22Rv1 (cell line): ENCODE data around the gene CORO2B.
"Not testable (repeated sequence)": the region's sequence is repeated elsewhere in the genome, so short reads cannot be mapped to it uniquely, and the experiment has no call there.

Experiments
- H3K27ac ChIP-seq: fragments of 450-650 bp; 2 replicates; pipeline ENCODE4 v1.5.1; 2017
- CTCF ChIP-seq: fragments of 450-650 bp; IDR thresholded peaks from 2 replicates; pipeline ENCODE4 v1.5.1; 2017; ENCODE audit warnings: mild to moderate bottlenecking
- ZFX ChIP-seq: fragments of 450-650 bp; IDR thresholded peaks from 2 replicates; pipeline ENCODE4 v1.6.1; 2017; ENCODE audit warnings: antibody characterized with exemption, borderline replicate concordance

Gene CORO2B

GRCh38 chr15:68755731-68756130, 176.9 kb downstream of the CORO2B start:
- H3K27ac ChIP-seq = no peak overlapping the region
- TF ChIP-seq CTCF = no peak

- not testable (repeated sequence) for H3K27ac ChIP-seq
Observed at GRCh38 chr15:68759982-68760579, 181.3 kb downstream of the CORO2B start.

GRCh38 chr15:68763063-68763462, 184.3 kb downstream of the CORO2B start:
- TF ChIP-seq ZFX (no peak), CTCF (no peak)
- H3K27ac ChIP-seq = no peak overlapping the region

GRCh38 chr15:68764090-68764489, 185.3 kb downstream of the CORO2B start:
- H3K27ac ChIP-seq = no peak overlapping the region
- TF ChIP-seq ZFX = no peak
- no peak for TF ChIP-seq CTCF

GRCh38 chr15:68765602-68766368, 187.0 kb downstream of the CORO2B start:
- TF ChIP-seq ZFX (no peak), CTCF (no peak)
- H3K27ac ChIP-seq = no peak overlapping the region

- no peak for TF ChIP-seq ZFX
- TF ChIP-seq CTCF = no peak
- no peak overlapping the region for H3K27ac ChIP-seq
Observed at GRCh38 chr15:68767833-68768232, 189.0 kb downstream of the CORO2B start.

- TF ChIP-seq ZFX = no peak
- no peak for TF ChIP-seq CTCF
- no peak overlapping the region for H3K27ac ChIP-seq
Observed at GRCh38 chr15:68768321-68768720, 189.5 kb downstream of the CORO2B start.
